ENCODE data around the gene UBE2M. TPM values are rescaled to one million over a fixed set of nuclear protein-coding genes. Genes with fewer than 3 reads are reported as not detected.

UBE2M gene
- total and polyA plus RNA-seq, 8 donors = 22.0 to 33.0 (median 25.3) TPM

- Histone ChIP-seq H3K36me3 (peaks cover 11 to 52% (median 29%) of the 10 kb centered on the region in 3 donors), H3K27ac (no peak overlapping the region), H3K27me3 (no peaks in the 10 kb centered on the region), H3K4me1 (peaks cover 0 to 13% (median 8%) of the 10 kb centered on the region in 3 donors), H3K4me3 (no peak overlapping the region), H3K9me3 (no peaks in the 10 kb centered on the region)
- FAIRE-seq (no peak), ATAC-seq (no peak), DNase-seq (no peak)
- intact Hi-C loops (cut with DNase I) = no loop called here
- WGBS, 2 donors = 89 to 92% methylated on average over 18 of the region's 18 CpGs
- TF ChIP-seq, protein P1, sequence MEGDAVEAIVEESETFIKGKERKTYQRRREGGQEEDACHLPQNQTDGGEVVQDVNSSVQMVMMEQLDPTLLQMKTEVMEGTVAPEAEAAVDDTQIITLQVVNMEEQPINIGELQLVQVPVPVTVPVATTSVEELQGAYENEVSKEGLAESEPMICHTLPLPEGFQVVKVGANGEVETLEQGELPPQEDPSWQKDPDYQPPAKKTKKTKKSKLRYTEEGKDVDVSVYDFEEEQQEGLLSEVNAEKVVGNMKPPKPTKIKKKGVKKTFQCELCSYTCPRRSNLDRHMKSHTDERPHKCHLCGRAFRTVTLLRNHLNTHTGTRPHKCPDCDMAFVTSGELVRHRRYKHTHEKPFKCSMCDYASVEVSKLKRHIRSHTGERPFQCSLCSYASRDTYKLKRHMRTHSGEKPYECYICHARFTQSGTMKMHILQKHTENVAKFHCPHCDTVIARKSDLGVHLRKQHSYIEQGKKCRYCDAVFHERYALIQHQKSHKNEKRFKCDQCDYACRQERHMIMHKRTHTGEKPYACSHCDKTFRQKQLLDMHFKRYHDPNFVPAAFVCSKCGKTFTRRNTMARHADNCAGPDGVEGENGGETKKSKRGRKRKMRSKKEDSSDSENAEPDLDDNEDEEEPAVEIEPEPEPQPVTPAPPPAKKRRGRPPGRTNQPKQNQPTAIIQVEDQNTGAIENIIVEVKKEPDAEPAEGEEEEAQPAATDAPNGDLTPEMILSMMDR (IDR thresholded peaks at IDR 0.05) = no peak
Measured at GRCh38 chr19:58547323-58548312, 10.8 kb downstream of the UBE2M start.

DNA sequence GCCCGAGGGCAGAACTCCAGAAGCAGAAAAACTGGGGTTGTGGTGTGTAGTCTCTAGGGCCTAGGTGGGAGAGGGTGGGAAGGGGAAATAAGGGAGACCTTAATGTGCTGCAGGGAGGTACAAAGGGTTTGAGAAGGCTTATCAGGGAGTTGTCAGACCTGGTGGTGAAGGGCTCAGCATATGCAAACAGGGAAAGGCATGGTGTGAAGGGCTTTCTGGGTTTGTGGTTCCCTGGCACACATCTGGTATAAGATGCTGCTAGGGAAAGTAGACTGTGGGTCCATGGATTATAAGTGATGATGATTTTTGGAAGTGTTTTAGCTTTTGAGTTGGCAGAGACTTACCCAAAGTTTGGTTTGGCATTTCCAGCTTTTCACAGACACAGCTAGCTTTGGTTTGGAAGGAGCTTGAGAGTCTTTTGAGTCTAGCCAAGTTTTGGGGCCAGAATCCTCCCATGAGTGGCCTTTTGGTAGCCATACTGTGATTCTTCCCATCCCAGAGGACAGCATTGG, 12.3 kb downstream of the UBE2M start:
- no peak for ATAC-seq
- Histone ChIP-seq H3K4me3 (peak overlapping the region; percentile 80 to 93 (median 84)), H3K4me1 (peaks cover 0 to 13% (median 8%) of the 10 kb centered on the region in 3 donors), H3K36me3 (peaks cover 11 to 41% (median 29%) of the 10 kb centered on the region in 3 donors), H3K27ac (no peak overlapping the region), H3K27me3 (no peaks in the 10 kb centered on the region), H3K9me3 (no peaks in the 10 kb centered on the region)
- DNase-seq = no peak
- WGBS, 2 donors = 0 to 3% methylated on average over 1 of the region's 1 CpG
- TF ChIP-seq, protein P1 (IDR thresholded peaks at IDR 0.05) = no peak
- intact Hi-C loops (cut with DNase I) = no loop called here
- FAIRE-seq = no peak

GRCh38 chr19:58545286-58546018, 13.0 kb downstream of the UBE2M start:
- Histone ChIP-seq H3K4me1 (peaks cover 0 to 13% (median 8%) of the 10 kb centered on the region in 3 donors), H3K27ac (peak overlapping the region in 1 of 4 donors; percentile 12), H3K27me3 (no peaks in the 10 kb centered on the region), H3K9me3 (no peaks in the 10 kb centered on the region), H3K36me3 (peaks cover 8 to 34% (median 29%) of the 10 kb centered on the region in 3 donors), H3K4me3 (peak overlapping the region; percentile 80 to 93 (median 84))
- TF ChIP-seq, protein P1 (IDR thresholded peaks at IDR 0.05) = no peak
- DNase-seq (peak in 1 of 6 donors; percentile 21), ATAC-seq (no peak), FAIRE-seq (no peak)
- intact Hi-C loops (cut with DNase I) = no loop called here
- 4 to 6% methylated on average over 21 of the region's 21 CpGs for WGBS, 2 donors

- TF ChIP-seq, protein P1 (IDR thresholded peaks at IDR 0.05) = no peak
Measured at GRCh38 chr19:58544591-58545285, 13.7 kb downstream of the UBE2M start.

More at GRCh38 chr19:58544591-58545285, 13.7 kb downstream of the UBE2M start:
- Histone ChIP-seq H3K27ac (peak overlapping the region; percentile 90 to 99 (median 94)), H3K4me3 (peak overlapping the region; percentile 80 to 93 (median 84)), H3K4me1 (peaks cover 0 to 13% (median 8%) of the 10 kb centered on the region in 3 donors), H3K27me3 (no peaks in the 10 kb centered on the region), H3K36me3 (peaks cover 7 to 27% (median 23%) of the 10 kb centered on the region in 3 donors), H3K9me3 (no peaks in the 10 kb centered on the region)
- intact Hi-C loops (cut with DNase I) = no loop called here
- DNase-seq = peak in 4 of 6 donors; percentile 62 to 89 (median 75)
- FAIRE-seq = no peak
- ATAC-seq = peak; percentile 6 to 53 (median 16)
- WGBS, 2 donors = 0% methylated on average over 50 to 91 of the region's 92 CpGs
